Loucy (cell line): Measurements from ENCODE around the gene WDR87.

Experiments used
- EZH2phosphoT487 ChIP-seq: fragments of 200-600 bp; IDR thresholded peaks from 2 replicates; pipeline ENCODE4 v1.6.1; 2018; ENCODE audit warnings: antibody characterized with exemption, mild to moderate bottlenecking, moderate library complexity, borderline replicate concordance
- TF ChIP-seq, protein P1 (sequence below): fragments of 200-600 bp; sonication (generic); conservative IDR thresholded peaks from 2 replicates; pipeline ENCODE4 v1.5.1; 2014; ENCODE audit warnings: mild to moderate bottlenecking, antibody characterized with exemption, low read length

DNA sequence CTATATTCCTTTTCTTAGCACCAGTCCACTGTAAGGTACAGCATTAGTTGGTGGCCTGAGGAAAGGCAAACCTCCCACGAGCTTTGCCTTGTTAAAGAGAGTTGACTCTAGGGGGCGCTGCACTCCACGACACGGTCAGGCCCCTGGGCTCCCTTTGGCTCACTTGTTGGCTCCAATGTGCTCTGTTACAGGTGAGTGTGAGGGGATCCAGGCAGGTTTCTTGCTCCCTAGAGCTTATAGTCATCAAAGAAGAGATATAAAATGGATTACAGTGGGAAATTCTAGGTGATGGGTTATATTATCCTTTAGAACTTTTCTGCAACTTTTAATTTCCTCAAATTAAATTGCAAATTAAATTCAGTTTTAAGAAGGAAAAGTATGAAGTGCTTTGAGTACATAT is 3.7 kb downstream of the WDR87 start:
- TF ChIP-seq, protein P1, sequence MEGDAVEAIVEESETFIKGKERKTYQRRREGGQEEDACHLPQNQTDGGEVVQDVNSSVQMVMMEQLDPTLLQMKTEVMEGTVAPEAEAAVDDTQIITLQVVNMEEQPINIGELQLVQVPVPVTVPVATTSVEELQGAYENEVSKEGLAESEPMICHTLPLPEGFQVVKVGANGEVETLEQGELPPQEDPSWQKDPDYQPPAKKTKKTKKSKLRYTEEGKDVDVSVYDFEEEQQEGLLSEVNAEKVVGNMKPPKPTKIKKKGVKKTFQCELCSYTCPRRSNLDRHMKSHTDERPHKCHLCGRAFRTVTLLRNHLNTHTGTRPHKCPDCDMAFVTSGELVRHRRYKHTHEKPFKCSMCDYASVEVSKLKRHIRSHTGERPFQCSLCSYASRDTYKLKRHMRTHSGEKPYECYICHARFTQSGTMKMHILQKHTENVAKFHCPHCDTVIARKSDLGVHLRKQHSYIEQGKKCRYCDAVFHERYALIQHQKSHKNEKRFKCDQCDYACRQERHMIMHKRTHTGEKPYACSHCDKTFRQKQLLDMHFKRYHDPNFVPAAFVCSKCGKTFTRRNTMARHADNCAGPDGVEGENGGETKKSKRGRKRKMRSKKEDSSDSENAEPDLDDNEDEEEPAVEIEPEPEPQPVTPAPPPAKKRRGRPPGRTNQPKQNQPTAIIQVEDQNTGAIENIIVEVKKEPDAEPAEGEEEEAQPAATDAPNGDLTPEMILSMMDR: peak; percentile 91
- TF ChIP-seq EZH2phosphoT487: no peak
